NCI-H82 (cell line): Measurements from ENCODE around the gene MAP3K14.
A peak's percentile ranks its signal among the peaks of the same experiment; 100 is the strongest.

Experiments
- DNase-seq: peaks from one replicate; lab custom pipeline; 2025; lab: John Stamatoyannopoulos, UW

The MAP3K14 gene

DNA sequence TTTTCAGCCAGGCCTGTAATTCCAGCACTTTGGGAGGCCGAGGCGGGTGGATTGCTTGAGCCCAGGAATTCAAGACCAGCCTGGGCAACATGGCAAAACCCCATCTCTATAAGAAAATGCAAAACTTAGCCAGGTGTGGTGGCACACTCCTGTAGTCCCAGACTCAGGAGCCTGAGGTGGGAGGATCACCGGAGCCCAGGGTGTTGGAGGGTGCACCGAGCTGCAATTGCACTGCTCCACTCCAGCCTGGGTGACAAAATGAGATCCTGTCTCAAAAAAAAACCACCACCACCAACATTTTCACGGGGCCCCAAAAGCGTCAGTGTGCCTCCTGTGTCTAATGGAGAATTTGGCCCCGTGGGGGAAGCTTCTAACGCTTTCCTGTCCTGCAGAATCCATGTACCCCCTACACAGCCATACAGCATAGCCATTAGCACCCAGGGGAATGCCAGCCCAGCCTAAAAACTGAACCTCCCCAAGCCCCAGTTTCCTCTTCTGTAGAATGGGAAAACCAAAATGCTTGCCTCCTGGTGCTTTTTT, 22.2 kb upstream of the MAP3K14 start:
- DNase-seq, result no peak

GRCh38 chr17:45338023-45338781, 21.4 kb upstream of the MAP3K14 start:
- DNase-seq, result no peak

- no peak for DNase-seq
These were observed 19.8 kb upstream of the MAP3K14 start for GRCh38 chr17:45336390-45337182.

DNA sequence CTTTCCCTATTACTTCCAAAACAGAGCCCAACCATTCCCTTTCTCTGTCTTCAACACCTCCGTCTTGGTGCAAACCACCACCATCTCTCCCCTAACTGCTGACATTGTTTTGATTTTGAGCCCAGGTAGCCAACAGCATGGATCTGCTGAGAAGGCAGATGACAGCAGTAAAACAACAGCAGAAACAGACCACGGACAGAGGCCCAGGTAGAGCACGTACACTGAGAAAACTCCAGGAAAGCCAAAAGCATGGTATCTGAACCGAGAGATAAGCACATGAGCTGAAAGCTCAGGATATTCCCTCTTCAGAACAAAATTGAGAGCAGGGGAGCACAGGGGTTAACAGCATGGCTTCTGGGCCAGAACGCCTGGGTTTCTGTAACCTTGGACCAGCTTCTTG, 18.9 kb upstream of the MAP3K14 start:
- no peak for DNase-seq

- DNase-seq, result no peak
These were observed 18.2 kb upstream of the MAP3K14 start for GRCh38 chr17:45334701-45335677.

DNA sequence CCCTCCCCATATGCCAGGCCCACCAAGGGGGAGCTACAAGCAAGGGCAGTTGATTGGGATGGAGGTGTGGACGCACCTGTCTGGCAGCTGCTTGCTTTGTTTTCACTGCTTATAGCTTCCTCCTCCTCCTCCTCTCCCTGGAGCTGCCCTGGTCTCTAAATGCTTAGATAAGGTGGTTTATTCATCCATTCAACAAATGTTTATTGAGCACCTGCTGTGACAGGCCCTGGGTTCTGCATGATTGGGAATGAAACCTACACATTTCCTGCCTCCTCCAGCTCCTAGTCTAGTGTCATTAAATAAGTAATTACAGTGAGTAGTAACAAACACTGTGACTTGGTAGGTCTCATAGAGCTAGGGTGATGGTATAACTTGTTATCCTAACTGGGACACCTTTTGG, 17.4 kb upstream of the MAP3K14 start:
- no peak for DNase-seq

- DNase-seq, result no peak
These were observed 16.9 kb upstream of the MAP3K14 start for GRCh38 chr17:45333702-45334092.

DNA sequence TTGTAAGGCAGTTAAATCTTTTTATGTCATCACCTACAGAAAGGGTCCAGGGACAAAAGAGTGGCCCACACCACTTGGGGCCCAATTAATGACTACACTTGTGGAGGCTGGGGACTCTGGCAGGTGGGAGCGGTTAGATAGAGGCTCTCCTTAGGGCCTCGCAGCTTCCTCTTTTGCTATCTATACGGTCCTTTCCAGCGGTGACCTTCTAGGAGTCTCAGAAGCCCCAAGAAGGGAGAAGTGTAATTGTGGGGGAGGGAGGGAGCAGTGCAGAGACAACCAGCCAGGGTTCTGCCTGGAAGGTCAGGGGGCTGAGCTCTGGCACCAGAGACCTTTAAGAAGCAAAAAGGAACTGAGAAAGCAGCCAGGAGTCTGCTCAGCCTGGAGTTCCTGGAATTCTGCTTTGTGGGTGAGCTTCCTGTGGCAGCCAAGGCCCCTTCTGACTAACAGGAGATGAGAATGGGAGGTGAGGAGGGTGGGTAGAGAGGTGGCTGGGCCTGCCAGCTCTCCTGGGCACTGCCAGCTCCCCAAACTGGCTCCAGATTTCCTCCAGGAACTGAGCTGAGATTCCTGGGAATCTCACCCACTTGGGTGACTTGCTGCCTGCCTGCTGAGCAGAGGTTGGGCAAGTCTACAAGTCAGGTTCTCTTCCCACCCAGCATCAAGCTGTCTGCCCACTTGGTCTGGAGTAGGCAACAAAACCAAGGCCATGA, 16.3 kb upstream of the MAP3K14 start:
- no peak for DNase-seq

DNA sequence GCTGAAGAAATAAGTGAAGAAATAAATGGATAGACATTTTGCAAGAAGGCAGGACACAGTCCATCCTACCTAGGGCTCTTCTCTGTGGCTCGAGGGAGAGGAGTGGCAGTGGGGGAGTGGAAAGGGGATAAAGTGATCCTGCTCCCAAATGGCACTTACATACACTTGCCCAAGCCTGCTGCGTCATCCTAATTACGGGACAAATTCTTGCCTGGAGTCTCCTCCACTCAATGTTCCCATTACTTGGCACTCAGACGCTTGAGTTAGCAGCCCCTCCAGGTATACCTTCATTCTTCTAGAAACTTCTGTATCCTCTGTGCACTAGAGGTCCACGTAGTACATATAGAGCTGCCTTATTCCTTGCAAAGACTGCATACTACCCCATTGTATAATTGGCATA, 15.7 kb upstream of the MAP3K14 start:
- DNase-seq, result no peak

GRCh38 chr17:45326626-45327025, 9.8 kb upstream of the MAP3K14 start:
- peak; percentile 89 for DNase-seq

GRCh38 chr17:45325810-45326209, 9.0 kb upstream of the MAP3K14 start:
- DNase-seq, result no peak

DNA sequence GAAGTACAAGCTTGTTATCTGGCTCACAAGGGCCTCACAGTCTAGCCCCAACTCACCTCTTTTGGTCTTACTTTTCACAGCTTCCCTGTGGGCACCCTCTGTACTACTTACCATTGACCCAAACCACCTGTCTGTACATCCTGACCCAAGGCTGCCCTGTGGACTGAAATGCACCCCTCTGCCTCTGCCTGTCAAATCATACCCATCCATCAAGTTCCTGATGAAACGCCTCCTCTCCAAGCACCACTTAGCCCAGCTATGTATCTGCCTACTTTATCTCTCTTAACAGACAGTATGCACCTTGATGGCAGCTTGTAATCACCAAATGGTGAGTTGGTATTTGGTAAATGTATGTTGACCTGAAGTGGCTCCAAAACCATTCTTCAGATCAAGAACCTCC, 7.5 kb upstream of the MAP3K14 start:
- DNase-seq, result no peak

DNA sequence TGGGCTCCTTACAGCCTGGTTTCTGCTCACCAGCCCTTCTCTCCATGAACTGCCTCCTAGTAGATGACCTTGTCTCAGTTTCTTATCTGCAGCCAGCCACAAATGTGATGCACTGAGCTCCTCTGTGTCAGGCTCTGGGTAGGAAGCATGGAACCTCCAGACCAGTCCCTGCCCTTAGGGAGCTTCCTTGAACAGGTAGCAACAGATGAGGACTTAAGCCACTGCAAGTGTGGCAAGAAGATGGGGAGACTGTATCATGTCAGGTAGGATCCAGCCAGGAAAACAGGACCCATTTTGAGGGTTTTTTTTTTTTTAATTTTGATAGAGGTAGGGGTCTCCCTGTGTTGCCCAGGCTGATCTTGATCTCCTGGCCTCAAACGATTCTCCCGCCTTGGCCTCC, 5.3 kb upstream of the MAP3K14 start:
- DNase-seq, result no peak

DNA sequence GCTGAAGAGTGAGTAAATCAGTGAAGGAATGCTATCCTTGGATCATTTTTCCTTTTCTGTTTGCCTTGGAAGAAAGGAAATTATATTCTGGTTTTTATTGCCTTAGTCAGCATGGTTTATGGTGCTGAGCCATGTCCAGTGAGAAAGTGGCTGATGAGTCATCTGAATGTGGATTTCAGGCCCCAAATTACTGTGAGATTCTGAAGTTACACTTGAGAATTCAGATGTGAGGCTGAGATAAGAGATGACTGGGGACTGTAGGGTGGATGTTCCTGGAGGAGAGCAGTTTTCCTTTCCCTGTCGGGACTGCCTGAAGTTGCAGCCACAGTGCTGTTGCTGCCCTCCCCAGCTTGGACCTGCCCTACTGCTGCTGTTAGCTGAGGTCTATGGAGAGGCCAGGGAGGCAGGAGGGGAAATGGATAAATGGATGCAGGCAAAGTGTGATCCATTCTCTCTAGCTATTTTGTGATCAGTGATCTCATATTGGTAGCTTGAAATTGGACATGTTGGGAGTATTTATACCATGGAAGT, 4.2 kb upstream of the MAP3K14 start:
- no peak for DNase-seq

DNA sequence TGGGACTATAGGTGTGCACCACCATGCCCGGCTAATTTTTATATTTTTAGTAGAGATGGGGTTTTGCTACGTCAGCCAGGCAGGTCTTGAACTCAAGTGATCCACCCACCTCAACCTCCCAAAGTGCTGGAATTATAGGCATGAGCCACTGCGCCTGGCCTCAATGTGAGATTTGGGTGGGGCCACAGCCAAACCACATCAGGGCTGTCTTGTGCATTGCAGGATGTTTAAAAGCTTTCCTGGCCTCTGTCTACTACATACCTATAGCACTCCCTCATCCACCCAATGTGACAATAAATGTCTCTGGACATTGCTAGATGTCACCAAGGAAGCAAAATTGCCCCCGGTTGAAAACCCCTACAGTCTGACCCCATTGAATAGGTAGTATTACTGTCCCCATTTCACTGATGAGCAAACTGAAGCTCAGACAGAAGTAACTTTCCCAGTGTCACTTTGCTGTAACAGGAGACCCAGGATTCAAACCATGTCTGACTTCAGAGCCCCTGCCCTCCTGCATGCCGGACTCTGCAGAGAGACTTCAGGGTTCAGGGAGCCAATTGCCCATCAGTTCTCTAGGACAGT, 3.6 kb upstream of the MAP3K14 start:
- DNase-seq, result no peak

DNA sequence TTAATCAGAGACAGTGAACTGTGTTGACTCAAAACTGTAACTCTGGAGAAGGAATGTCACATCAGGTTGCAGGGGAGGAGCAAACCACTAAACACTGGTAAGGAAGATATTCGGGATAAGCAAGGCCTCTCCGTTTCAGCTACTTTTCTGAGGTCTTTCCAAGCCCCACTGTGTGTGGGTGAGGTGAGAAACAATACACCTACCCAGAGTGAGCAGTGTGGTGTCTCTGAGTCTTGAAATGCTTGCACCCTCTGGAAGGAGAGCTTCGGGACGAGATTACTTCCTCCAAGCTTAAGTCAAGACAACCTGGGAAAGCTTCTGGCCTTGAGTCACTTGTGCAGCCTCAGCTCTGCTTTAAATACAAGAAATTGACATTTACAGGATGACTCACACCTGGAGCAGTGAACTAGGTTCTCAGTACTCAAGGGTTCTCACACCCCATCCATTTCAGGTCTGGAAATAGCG, 2.5 kb upstream of the MAP3K14 start:
- DNase-seq, result no peak

- DNase-seq, result no peak
These were observed 1.9 kb upstream of the MAP3K14 start for GRCh38 chr17:45318561-45319230.

- peak; percentile 100 for DNase-seq
These were observed 500 bp upstream of the MAP3K14 start for GRCh38 chr17:45317111-45317928.
